ENCODE measurements around the gene MYO10.

DNA sequence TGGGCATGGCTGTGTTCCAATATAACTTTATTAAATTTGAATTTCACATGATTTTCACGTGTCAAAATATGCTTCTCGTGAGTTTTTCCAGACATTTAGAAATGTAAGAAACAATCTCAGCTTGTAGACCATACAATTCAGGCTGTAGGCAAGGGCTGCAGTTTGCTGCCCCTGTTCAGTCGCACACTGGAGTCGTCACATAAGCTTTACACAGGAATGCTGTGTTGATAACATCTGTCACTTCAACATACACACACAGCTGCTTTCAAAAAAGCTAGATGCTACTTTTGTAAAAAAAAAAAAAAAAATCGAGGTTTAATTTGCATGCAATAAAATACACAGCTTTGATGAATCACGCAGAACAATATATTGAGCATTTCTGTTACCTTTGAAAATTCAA is 77.9 kb downstream of the MYO10 start:
- TF ChIP-seq, protein P1, sequence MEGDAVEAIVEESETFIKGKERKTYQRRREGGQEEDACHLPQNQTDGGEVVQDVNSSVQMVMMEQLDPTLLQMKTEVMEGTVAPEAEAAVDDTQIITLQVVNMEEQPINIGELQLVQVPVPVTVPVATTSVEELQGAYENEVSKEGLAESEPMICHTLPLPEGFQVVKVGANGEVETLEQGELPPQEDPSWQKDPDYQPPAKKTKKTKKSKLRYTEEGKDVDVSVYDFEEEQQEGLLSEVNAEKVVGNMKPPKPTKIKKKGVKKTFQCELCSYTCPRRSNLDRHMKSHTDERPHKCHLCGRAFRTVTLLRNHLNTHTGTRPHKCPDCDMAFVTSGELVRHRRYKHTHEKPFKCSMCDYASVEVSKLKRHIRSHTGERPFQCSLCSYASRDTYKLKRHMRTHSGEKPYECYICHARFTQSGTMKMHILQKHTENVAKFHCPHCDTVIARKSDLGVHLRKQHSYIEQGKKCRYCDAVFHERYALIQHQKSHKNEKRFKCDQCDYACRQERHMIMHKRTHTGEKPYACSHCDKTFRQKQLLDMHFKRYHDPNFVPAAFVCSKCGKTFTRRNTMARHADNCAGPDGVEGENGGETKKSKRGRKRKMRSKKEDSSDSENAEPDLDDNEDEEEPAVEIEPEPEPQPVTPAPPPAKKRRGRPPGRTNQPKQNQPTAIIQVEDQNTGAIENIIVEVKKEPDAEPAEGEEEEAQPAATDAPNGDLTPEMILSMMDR (IDR thresholded peaks at IDR 0.05) = no peak
- TF ChIP-seq POLR2AphosphoS5 (IDR thresholded peaks at IDR 0.05; ENCODE audit: low read depth, low read length) (no peak), SIN3A (IDR thresholded peaks at IDR 0.05; ENCODE audit: borderline replicate concordance, insufficient read depth, low read depth, low read length) (no peak)
- TF ChIP-seq, protein P2, sequence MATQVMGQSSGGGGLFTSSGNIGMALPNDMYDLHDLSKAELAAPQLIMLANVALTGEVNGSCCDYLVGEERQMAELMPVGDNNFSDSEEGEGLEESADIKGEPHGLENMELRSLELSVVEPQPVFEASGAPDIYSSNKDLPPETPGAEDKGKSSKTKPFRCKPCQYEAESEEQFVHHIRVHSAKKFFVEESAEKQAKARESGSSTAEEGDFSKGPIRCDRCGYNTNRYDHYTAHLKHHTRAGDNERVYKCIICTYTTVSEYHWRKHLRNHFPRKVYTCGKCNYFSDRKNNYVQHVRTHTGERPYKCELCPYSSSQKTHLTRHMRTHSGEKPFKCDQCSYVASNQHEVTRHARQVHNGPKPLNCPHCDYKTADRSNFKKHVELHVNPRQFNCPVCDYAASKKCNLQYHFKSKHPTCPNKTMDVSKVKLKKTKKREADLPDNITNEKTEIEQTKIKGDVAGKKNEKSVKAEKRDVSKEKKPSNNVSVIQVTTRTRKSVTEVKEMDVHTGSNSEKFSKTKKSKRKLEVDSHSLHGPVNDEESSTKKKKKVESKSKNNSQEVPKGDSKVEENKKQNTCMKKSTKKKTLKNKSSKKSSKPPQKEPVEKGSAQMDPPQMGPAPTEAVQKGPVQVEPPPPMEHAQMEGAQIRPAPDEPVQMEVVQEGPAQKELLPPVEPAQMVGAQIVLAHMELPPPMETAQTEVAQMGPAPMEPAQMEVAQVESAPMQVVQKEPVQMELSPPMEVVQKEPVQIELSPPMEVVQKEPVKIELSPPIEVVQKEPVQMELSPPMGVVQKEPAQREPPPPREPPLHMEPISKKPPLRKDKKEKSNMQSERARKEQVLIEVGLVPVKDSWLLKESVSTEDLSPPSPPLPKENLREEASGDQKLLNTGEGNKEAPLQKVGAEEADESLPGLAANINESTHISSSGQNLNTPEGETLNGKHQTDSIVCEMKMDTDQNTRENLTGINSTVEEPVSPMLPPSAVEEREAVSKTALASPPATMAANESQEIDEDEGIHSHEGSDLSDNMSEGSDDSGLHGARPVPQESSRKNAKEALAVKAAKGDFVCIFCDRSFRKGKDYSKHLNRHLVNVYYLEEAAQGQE (IDR thresholded peaks at IDR 0.05; ENCODE audit: insufficient read depth in 1 of 2, low read depth in 2 of 2, low read length in 1 of 2) = no peak

Measured in Panc1 (cell line).